NB4 (cell line): ENCODE data around the gene RUVBL1.
A peak's percentile ranks its signal among the peaks of the same experiment; 100 is the strongest.

Experiments used
- DNase-seq: peaks from one replicate; pipeline ENCODE4 v3.0.0; 2010; ENCODE audit warnings: low read depth
- H3K4me3 ChIP-seq: one replicate; pipeline ENCODE4 v1.5.1; 2011; ENCODE audit warnings: mild to moderate bottlenecking, low read depth, low read length, moderate library complexity
- CTCF ChIP-seq: IDR thresholded peaks from one replicate; pipeline ENCODE4 v1.5.1; 2012; ENCODE audit warnings: low read depth, low read length
- MAX ChIP-seq: IDR thresholded peaks from 2 replicates; pipeline ENCODE4 v1.6.1; 2011; ENCODE audit warnings: low read depth, low read length
- MYC ChIP-seq: IDR thresholded peaks from 2 replicates; pipeline ENCODE4 v1.6.1; 2011; ENCODE audit warnings: low read depth, low read length
- POLR2A ChIP-seq: IDR thresholded peaks from 2 replicates; pipeline ENCODE4 v1.6.1; 2011; ENCODE audit warnings: mild to moderate bottlenecking; ENCODE audit not compliant: insufficient read length; ENCODE audit errors: extremely low read depth

Gene RUVBL1

GRCh38 chr3:128153156-128154041 is 29.8 kb upstream of the RUVBL1 start, which contains the start of gene EEFSEC:
Gene EEFSEC, plus strand, starts transcription at chr3:128153481. Its CDS starts 27 bp downstream, at chr3:128153508.
- DNase-seq, result peak; percentile 87
- H3K4me3 ChIP-seq, result peak within 1 kb of the TSS; percentile 71
- TF ChIP-seq MAX (peak; percentile 59), MYC (peak; percentile 88), POLR2A (peak; percentile 68), CTCF (no peak)

GRCh38 chr3:128152419-128153155 is 29.0 kb upstream of the RUVBL1 start:
- no peak for DNase-seq
- no peak for TF ChIP-seq POLR2A
- TF ChIP-seq MYC, result no peak
- no peak for TF ChIP-seq MAX
- TF ChIP-seq CTCF, result no peak
- H3K4me3 ChIP-seq, result peak overlapping the region; percentile 71

- H3K4me3 ChIP-seq, result no peak overlapping the region
- no peak for TF ChIP-seq MYC
- no peak for TF ChIP-seq MAX
- TF ChIP-seq CTCF, result no peak
- no peak for TF ChIP-seq POLR2A
- no peak for DNase-seq
Measured at GRCh38 chr3:128151758-128152274, 28.2 kb upstream of the RUVBL1 start.

GRCh38 chr3:128149650-128150049 is 26.0 kb upstream of the RUVBL1 start:
- TF ChIP-seq CTCF (no peak), MYC (no peak), MAX (no peak), POLR2A (no peak)
- DNase-seq, result no peak
- no peak overlapping the region for H3K4me3 ChIP-seq

GRCh38 chr3:128146201-128146600 is 22.6 kb upstream of the RUVBL1 start:
- DNase-seq, result no peak

More at GRCh38 chr3:128146201-128146600, 22.6 kb upstream of the RUVBL1 start:
- H3K4me3 ChIP-seq, result no peak overlapping the region
- TF ChIP-seq MAX (no peak), CTCF (no peak), MYC (no peak), POLR2A (no peak)
